MM.1S (cell line): ENCODE measurements around the gene ZBTB7C.

ENCODE experiments used
- CTCF ChIP-seq: fragments of 300-600 bp; sonication (generic); IDR thresholded peaks from 2 replicates; pipeline ENCODE4 v1.5.1; 2016; ENCODE audit warnings: antibody characterized with exemption, low read length, mixed read lengths
- EZH2 ChIP-seq: fragments of 300-600 bp; sonication (generic); optimal IDR thresholded peaks from 2 replicates; pipeline ENCODE3; 2017; ENCODE audit warnings: low read depth, mild to moderate bottlenecking, antibody characterized with exemption, low read length, mixed read lengths

- no peak for TF ChIP-seq CTCF
- TF ChIP-seq EZH2 = no peak
Observed at GRCh38 chr18:48011926-48012465, 397.2 kb downstream of the ZBTB7C start.
